ENCODE results near the gene SMLR1.

SMLR1 gene

GRCh38 chr6:130873746-130874145 is 46.5 kb downstream of the SMLR1 start:
- POLR2A ChIA-PET: no interaction called here
- CTCF ChIA-PET: interaction anchor here (1.1 to 2.7 kb wide), 2 partner anchors 11 to 260 kb away, joined by 3 to 12 read pairs; no protein-coding TSS in a partner anchor
- Histone ChIP-seq H3K27me3 (replicated peaks in 2 of 5; ENCODE audit: control insufficient read depth in 4 of 5, insufficient read depth in 5 of 5, low read length in 4 of 5) (no peaks in the 10 kb centered on the region), H3K27ac (ENCODE audit: insufficient read depth in 1 of 2, low read depth in 1 of 2, low read length in 2 of 2, poor library complexity in 1 of 2, severe bottlenecking in 2 of 2) (no peak overlapping the region), H3K4me3 (ENCODE audit: control insufficient read depth in 1 of 7, extremely low read depth in 1 of 7, insufficient read depth in 4 of 7, low read depth in 2 of 7, low read length in 6 of 7) (no peak overlapping the region), H3K36me3 (ENCODE audit: control insufficient read depth in 4 of 4, insufficient read depth in 4 of 4, low read length in 3 of 4) (peaks cover 0 to 2% (median 0%) of the 10 kb centered on the region in 4 experiments), H3K9me3 (ENCODE audit: control extremely low read depth in 1 of 5, control insufficient read depth in 4 of 5, insufficient read depth in 2 of 5, low read depth in 1 of 5, low read length in 4 of 5) (no peaks in the 10 kb centered on the region), H3K4me1 (ENCODE audit: control extremely low read depth in 1 of 4, control insufficient read depth in 4 of 4, insufficient read depth in 4 of 4, low read length in 3 of 4) (no peaks in the 10 kb centered on the region)
- WGBS (ENCODE audit: insufficient coverage): 100% methylated on average over 3 of the region's 5 CpGs
- DNase-seq: no peak

GRCh38 chr6:130879826-130880225 is 52.6 kb downstream of the SMLR1 start:
- ChIA-PET POLR2A (no interaction called here), CTCF (no interaction called here)
- 94% methylated on average over 4 of the region's 6 CpGs for WGBS (ENCODE audit: insufficient coverage)
- Histone ChIP-seq H3K9me3 (ENCODE audit: control extremely low read depth in 1 of 5, control insufficient read depth in 4 of 5, insufficient read depth in 2 of 5, low read depth in 1 of 5, low read length in 4 of 5) (no peaks in the 10 kb centered on the region), H3K4me3 (ENCODE audit: control insufficient read depth in 1 of 7, extremely low read depth in 1 of 7, insufficient read depth in 4 of 7, low read depth in 2 of 7, low read length in 6 of 7) (no peak overlapping the region), H3K4me1 (ENCODE audit: control extremely low read depth in 1 of 4, control insufficient read depth in 4 of 4, insufficient read depth in 4 of 4, low read length in 3 of 4) (no peaks in the 10 kb centered on the region), H3K27ac (ENCODE audit: insufficient read depth in 1 of 2, low read depth in 1 of 2, low read length in 2 of 2, poor library complexity in 1 of 2, severe bottlenecking in 2 of 2) (no peak overlapping the region), H3K36me3 (ENCODE audit: control insufficient read depth in 4 of 4, insufficient read depth in 4 of 4, low read length in 3 of 4) (no peaks in the 10 kb centered on the region), H3K27me3 (replicated peaks in 2 of 5; ENCODE audit: control insufficient read depth in 4 of 5, insufficient read depth in 5 of 5, low read length in 4 of 5) (no peaks in the 10 kb centered on the region)
- no peak for DNase-seq

DNA sequence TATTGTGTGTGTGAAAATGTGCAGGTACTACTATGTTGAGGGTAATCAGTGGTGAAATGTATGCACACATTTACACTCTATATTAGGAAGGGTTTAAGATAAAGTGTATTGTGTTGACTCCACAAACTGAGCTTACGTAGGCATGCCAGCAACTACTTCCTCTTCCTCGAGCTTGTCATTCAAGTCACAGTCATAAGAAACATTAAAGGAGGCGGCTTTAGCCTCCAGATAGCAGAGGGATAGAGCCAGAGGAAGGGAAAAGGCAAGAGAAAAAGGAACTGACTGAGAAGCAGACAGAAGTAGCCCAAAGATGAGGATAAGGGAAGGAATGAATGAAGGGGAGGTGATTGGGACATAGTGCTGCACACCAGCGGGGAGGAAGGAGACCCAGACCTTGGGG is 55.2 kb downstream of the SMLR1 start:
- Histone ChIP-seq H3K27ac (ENCODE audit: insufficient read depth in 1 of 2, low read depth in 1 of 2, low read length in 2 of 2, poor library complexity in 1 of 2, severe bottlenecking in 2 of 2) (no peak overlapping the region), H3K27me3 (replicated peaks in 2 of 5; ENCODE audit: control insufficient read depth in 4 of 5, insufficient read depth in 5 of 5, low read length in 4 of 5) (no peaks in the 10 kb centered on the region), H3K4me3 (ENCODE audit: control insufficient read depth in 1 of 7, extremely low read depth in 1 of 7, insufficient read depth in 4 of 7, low read depth in 2 of 7, low read length in 6 of 7) (no peak overlapping the region), H3K36me3 (ENCODE audit: control insufficient read depth in 4 of 4, insufficient read depth in 4 of 4, low read length in 3 of 4) (no peaks in the 10 kb centered on the region), H3K4me1 (ENCODE audit: control extremely low read depth in 1 of 4, control insufficient read depth in 4 of 4, insufficient read depth in 4 of 4, low read length in 3 of 4) (no peaks in the 10 kb centered on the region), H3K9me3 (ENCODE audit: control extremely low read depth in 1 of 5, control insufficient read depth in 4 of 5, insufficient read depth in 2 of 5, low read depth in 1 of 5, low read length in 4 of 5) (no peaks in the 10 kb centered on the region)
- WGBS (ENCODE audit: insufficient coverage): 100% methylated on average over 1 of the region's 4 CpGs
- DNase-seq: peak; percentile 3 to 49 (median 35)
- POLR2A ChIA-PET: no interaction called here
- CTCF ChIA-PET: interaction anchor here (0.8 to 1.9 kb wide), 7 partner anchors 8 to 652 kb away, joined by 3 to 9 read pairs (median 3); no protein-coding TSS in a partner anchor

- H3K27ac ChIP-seq (ENCODE audit: insufficient read depth in 1 of 2, low read depth in 1 of 2, low read length in 2 of 2, poor library complexity in 1 of 2, severe bottlenecking in 2 of 2): no peak overlapping the region
- H3K9me3 ChIP-seq (ENCODE audit: control extremely low read depth in 1 of 5, control insufficient read depth in 4 of 5, insufficient read depth in 2 of 5, low read depth in 1 of 5, low read length in 4 of 5): no peaks in the 10 kb centered on the region
- no peak overlapping the region for H3K4me3 ChIP-seq (ENCODE audit: control insufficient read depth in 1 of 7, extremely low read depth in 1 of 7, insufficient read depth in 4 of 7, low read depth in 2 of 7, low read length in 6 of 7)
- H3K4me1 ChIP-seq (ENCODE audit: control extremely low read depth in 1 of 4, control insufficient read depth in 4 of 4, insufficient read depth in 4 of 4, low read length in 3 of 4): no peaks in the 10 kb centered on the region
- WGBS (ENCODE audit: insufficient coverage): no CpG with 5 or more reads among the region's 4 CpGs
- CTCF ChIA-PET: interaction anchor here (0.7 to 3.3 kb wide), 37 partner anchors 8 to 1173 kb away, joined by 3 to 29 read pairs (median 5); partner anchors contain the start of gene MED23
- POLR2A ChIA-PET: interaction anchor here (0.7 kb wide), 1 partner anchor 231 kb away, joined by 3 read pairs; no protein-coding TSS in a partner anchor
- peak; percentile 79 to 93 (median 86) for DNase-seq
- no peaks in the 10 kb centered on the region for H3K27me3 ChIP-seq (replicated peaks in 2 of 5; ENCODE audit: control insufficient read depth in 4 of 5, insufficient read depth in 5 of 5, low read length in 4 of 5)
- H3K36me3 ChIP-seq (ENCODE audit: control insufficient read depth in 4 of 4, insufficient read depth in 4 of 4, low read length in 3 of 4): peaks cover 0 to 5% (median 0%) of the 10 kb centered on the region in 4 experiments
These were observed 58.4 kb downstream of the SMLR1 start for GRCh38 chr6:130885392-130886192.

Data from common myeloid progenitor, CD34-positive (primary cell).